K562 (cell line): ENCODE data around the gene PABPC1L. TPM values are rescaled to one million over a fixed set of nuclear protein-coding genes. Genes with fewer than 3 reads are reported as not detected.

Experiments
- ARID1B ChIP-seq: fragments of 450-650 bp; IDR thresholded peaks from 2 replicates; pipeline ENCODE4 v1.6.1; 2016; ENCODE audit warnings: antibody characterized with exemption, mild to moderate bottlenecking, inconsistent platforms
- CREB5 ChIP-seq: fragments of 250-450 bp; sonication (Bioruptor Pico); IDR thresholded peaks from 2 replicates; pipeline ENCODE4 v1.5.0; 2020; ENCODE audit warnings: mild to moderate bottlenecking
- HBP1 ChIP-seq: fragments of 450-650 bp; formaldehyde crosslinking; IDR thresholded peaks from 2 replicates; pipeline ENCODE4 v1.4.0; 2022; ENCODE audit warnings: missing genetic modification characterization
- HES1 ChIP-seq: fragments of 450-650 bp; IDR thresholded peaks from 2 replicates; pipeline ENCODE4 v1.6.1; 2016; ENCODE audit warnings: low read depth, mild to moderate bottlenecking, moderate library complexity
- JUNB ChIP-seq: fragments of 450-650 bp; formaldehyde crosslinking; conservative IDR thresholded peaks from 2 replicates; pipeline ENCODE4 v1.4.0; 2020; ENCODE audit warnings: mild to moderate bottlenecking
- KLF16 ChIP-seq: IDR thresholded peaks from 2 replicates; pipeline ENCODE4 v1.6.1; 2016; ENCODE audit warnings: antibody characterized with exemption
- LCOR ChIP-seq: sonication (generic); formaldehyde crosslinking; IDR thresholded peaks from 2 replicates; pipeline ENCODE4 v1.8.0; 2022; ENCODE audit warnings: mild to moderate bottlenecking, missing genetic modification reagents
- MAFK ChIP-seq: IDR thresholded peaks from 2 replicates; pipeline ENCODE4 v1.6.1; 2011; ENCODE audit warnings: low read length, improper control_type of control experiment
- RFX1 ChIP-seq: fragments of 450-650 bp; IDR thresholded peaks from 2 replicates; pipeline ENCODE4 v1.6.1; 2016; ENCODE audit warnings: mild to moderate bottlenecking, moderate library complexity
- SAP30 ChIP-seq: fragments of 200-600 bp; sonication (generic); IDR thresholded peaks from 2 replicates; pipeline ENCODE4 v1.6.1; 2012; ENCODE audit warnings: borderline replicate concordance, low read depth, mild to moderate bottlenecking, moderate library complexity, low read length, control low read depth, inconsistent platforms; ENCODE audit not compliant: insufficient read depth, poor library complexity, severe bottlenecking
- SMAD4 ChIP-seq: fragments of 250-450 bp; sonication (Bioruptor Pico); conservative IDR thresholded peaks from 2 replicates; pipeline ENCODE4 v1.8.0; 2021; ENCODE audit warnings: inconsistent platforms, mild to moderate bottlenecking, moderate library complexity
- SOX6 ChIP-seq: fragments of 450-650 bp; IDR thresholded peaks from 2 replicates; pipeline ENCODE4 v1.6.1; 2014; ENCODE audit warnings: mild to moderate bottlenecking
- SP2 ChIP-seq: IDR thresholded peaks from 2 replicates; pipeline ENCODE4 v1.6.1; 2011; ENCODE audit warnings: mild to moderate bottlenecking, low read depth, low read length, moderate library complexity; ENCODE audit not compliant: poor library complexity, severe bottlenecking; ENCODE audit errors: extremely low read depth
- SRSF7 ChIP-seq: fragments of 200-400 bp; formaldehyde crosslinking; optimal IDR thresholded peaks from 2 replicates; pipeline ENCODE3; 2017; ENCODE audit warnings: mild to moderate bottlenecking, low read depth, low read length
- STAT5A ChIP-seq: IDR thresholded peaks from 2 replicates; pipeline ENCODE4 v1.6.1; 2012; ENCODE audit warnings: low read length, inconsistent platforms, borderline replicate concordance
- ZC3H8 ChIP-seq: fragments of 450-650 bp; IDR thresholded peaks from 2 replicates; pipeline ENCODE4 v1.6.1; 2017
- ZFP30 ChIP-seq: fragments of 250-450 bp; sonication (Bioruptor Pico); IDR thresholded peaks from 2 replicates; pipeline ENCODE4 v1.8.0; 2022; ENCODE audit warnings: moderate library complexity, mild to moderate bottlenecking, inconsistent platforms, borderline replicate concordance
- ZNF146 ChIP-seq: IDR thresholded peaks from one replicate; pipeline ENCODE4 v1.6.1; 2018; ENCODE audit warnings: missing compliant biosample characterization; ENCODE audit not compliant: unreplicated experiment
- ZNF436 ChIP-seq: fragments of 250-450, 450-650 bp; sonication (Bioruptor Pico); formaldehyde crosslinking; IDR thresholded peaks from 2 replicates; pipeline ENCODE4 v1.7.0; 2020; ENCODE audit warnings: mild to moderate bottlenecking
- ZNF75A ChIP-seq: fragments of 450-650 bp; formaldehyde crosslinking; IDR thresholded peaks from 2 replicates; pipeline ENCODE4 v1.4.0; 2020; ENCODE audit warnings: mild to moderate bottlenecking
- ZNF780A ChIP-seq: fragments of 250-450 bp; sonication (Bioruptor Pico); IDR thresholded peaks from 2 replicates; pipeline ENCODE4 v1.5.0; 2021; ENCODE audit warnings: mild to moderate bottlenecking
- polyA plus RNA-seq, 8 experiments: library from polyadenylated mRNA; depleted of rRNA in 4 of 8; stranded (reverse) in 5 of 8; unstranded in 3 of 8; fragments of >200 nt; fragmentation: Nextera tagmentation in 2 of 8; fragmentation: Illumina TruSeq in 1 of 8; extraction: Ambion mirVana in 2 of 8; extraction: Trizol in 1 of 8; gene quantifications; 2 replicates each; pipeline versions ENCODE4 v1.2.1 to v1.2.3, GENCODE V29; 2011 to 2014; ENCODE audit warnings: inconsistent platforms in 1 of 8, missing spikeins in 1 of 8
- total RNA-seq, 7 experiments: library from RNA; depleted of rRNA in 6 of 7; stranded (reverse); fragments of >200 nt in 6 of 7; fragmentation: Illumina TruSeq in 2 of 7; extraction: Trizol in 2 of 7; gene quantifications; 2 replicates each; pipeline versions ENCODE4 v1.2.1 to v1.2.3, GENCODE V29; 2011 to 2021; ENCODE audit warnings: low replicate concordance in 1 of 7
- TF ChIP-seq, protein P1 (sequence below): fragments of 450-650 bp; formaldehyde crosslinking; conservative IDR thresholded peaks from 2 replicates; pipeline ENCODE4 v1.4.0; 2022; ENCODE audit warnings: mild to moderate bottlenecking, missing genetic modification characterization

Gene PABPC1L
- total and polyA plus RNA-seq, 9 of the 15 experiments (the other 6 are each of a cell fraction or from before 2014, with no cell fraction given), result 6.0 to 90.3 (median 15.8) TPM

GRCh38 chr20:44960103-44960852, 50.4 kb downstream of the PABPC1L start, which contains the start of gene TOMM34 (continued):
- no peak for TF ChIP-seq SRSF7
- TF ChIP-seq ZNF75A (CRISPR knock-in tag), result no peak
- TF ChIP-seq SP2, result no peak
- TF ChIP-seq ZNF436, result no peak
- TF ChIP-seq KLF16, result no peak
- no peak for TF ChIP-seq CREB5 (CRISPR knock-in tag)
- peak; percentile 32; the same call in 1 of the 2 replicates for TF ChIP-seq SMAD4 (CRISPR knock-in tag)
- TF ChIP-seq STAT5A, result no peak; the same call in 1 of the 2 replicates
- no peak for TF ChIP-seq RFX1
- TF ChIP-seq ARID1B, result peak; percentile 69
- TF ChIP-seq HBP1 (CRISPR knock-in tag), result no peak
- no peak for TF ChIP-seq ZNF780A
- no peak for TF ChIP-seq ZFP30 (CRISPR knock-in tag)
- peak; percentile 83 for TF ChIP-seq HES1
- TF ChIP-seq MAFK, result no peak
- TF ChIP-seq SAP30, result peak; percentile 61
- no peak for TF ChIP-seq LCOR (CRISPR knock-in tag)
- no peak for TF ChIP-seq ZC3H8
- TF ChIP-seq, protein P1, sequence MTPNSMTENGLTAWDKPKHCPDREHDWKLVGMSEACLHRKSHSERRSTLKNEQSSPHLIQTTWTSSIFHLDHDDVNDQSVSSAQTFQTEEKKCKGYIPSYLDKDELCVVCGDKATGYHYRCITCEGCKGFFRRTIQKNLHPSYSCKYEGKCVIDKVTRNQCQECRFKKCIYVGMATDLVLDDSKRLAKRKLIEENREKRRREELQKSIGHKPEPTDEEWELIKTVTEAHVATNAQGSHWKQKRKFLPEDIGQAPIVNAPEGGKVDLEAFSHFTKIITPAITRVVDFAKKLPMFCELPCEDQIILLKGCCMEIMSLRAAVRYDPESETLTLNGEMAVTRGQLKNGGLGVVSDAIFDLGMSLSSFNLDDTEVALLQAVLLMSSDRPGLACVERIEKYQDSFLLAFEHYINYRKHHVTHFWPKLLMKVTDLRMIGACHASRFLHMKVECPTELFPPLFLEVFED (CRISPR knock-in tag), result no peak
- TF ChIP-seq ZNF146 (CRISPR knock-in tag), result no peak
- peak; percentile 57; the same call in 1 of the 2 replicates for TF ChIP-seq SOX6
- TF ChIP-seq JUNB (CRISPR knock-in tag), result no peak
